Measurements from ENCODE around the gene ABHD18.
"Not testable (repeated sequence)": the region's sequence is repeated elsewhere in the genome, so short reads cannot be mapped to it uniquely, and the experiment has no call there.

The ABHD18 gene

GRCh38 chr4:127965062-127965802, at the start of gene ABHD18, which contains the start of gene MFSD8:
ABHD18 (plus strand) TSS chr4:127965406; CDS start chr4:127982956, 17,550 bp downstream.
MFSD8 (minus strand) TSS chr4:127965173; CDS start chr4:127965133, 40 bp downstream.
- Mint-ChIP-seq H3K9me3 (no peaks in the 10 kb centered on the region), H3K36me3 (no peaks in the 10 kb centered on the region), H3K4me3 (peak within 1 kb of the TSS; percentile 88), H3K27ac (peak within 1 kb of the TSS; percentile 90), H3K27me3 (no peaks in the 10 kb centered on the region), H3K4me1 (peaks cover 14% of the 10 kb centered on the region)
- ATAC-seq (ENCODE audit: low read depth): peak; percentile 80
- peak; percentile 92 to 95 for DNase-seq (ENCODE audit: low spot score in 2 of 2)

DNA sequence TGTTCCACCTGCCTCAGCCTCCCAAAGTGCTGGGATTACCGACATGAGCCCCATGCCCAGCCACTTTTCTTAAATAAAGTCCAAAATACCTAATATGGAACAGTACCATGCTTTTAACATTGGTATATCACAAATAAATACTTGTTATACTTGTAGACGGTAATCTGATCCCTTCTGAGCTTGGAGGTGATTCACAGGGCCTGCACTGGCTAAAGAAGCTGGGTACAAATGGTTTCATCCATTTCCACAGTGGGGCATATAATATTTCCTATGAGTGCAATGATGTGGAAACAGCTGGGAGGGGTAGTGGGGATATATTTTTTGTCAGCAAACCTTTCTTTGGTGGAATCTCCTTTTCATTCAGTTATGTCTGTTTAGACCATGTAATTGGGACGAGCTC, 48.7 kb upstream of the ABHD18 start:
- Mint-ChIP-seq H3K9me3 (no peaks in the 10 kb centered on the region), H3K4me3 (no peak overlapping the region), H3K4me1 (peaks cover 4% of the 10 kb centered on the region), H3K27me3 (no peaks in the 10 kb centered on the region), H3K27ac (no peak overlapping the region), H3K36me3 (peaks cover 14% of the 10 kb centered on the region)
- no peak for DNase-seq (ENCODE audit: low spot score in 2 of 2)
- no peak for ATAC-seq (ENCODE audit: low read depth)

DNA sequence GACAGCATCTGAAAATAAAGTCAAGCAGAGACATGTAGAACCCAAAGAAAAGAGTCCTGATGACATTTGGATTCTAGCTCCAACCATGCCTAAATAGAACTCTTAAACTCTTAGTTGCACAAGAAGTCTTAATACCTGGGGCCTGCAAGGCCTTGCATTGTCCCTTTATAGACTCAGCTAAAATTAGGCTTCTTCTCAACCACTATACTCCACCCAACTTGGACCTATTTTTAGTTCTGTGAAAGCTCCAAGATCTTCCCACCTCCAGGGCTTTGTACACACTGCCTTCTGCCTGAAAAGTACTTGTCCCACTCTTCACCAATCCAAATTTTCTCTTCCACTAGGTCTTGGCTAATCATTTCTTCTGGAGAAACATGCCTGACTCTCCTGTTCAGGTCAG, 48.1 kb upstream of the ABHD18 start:
- Mint-ChIP-seq H3K4me1 (peaks cover 4% of the 10 kb centered on the region), H3K4me3 (no peak overlapping the region), H3K27me3 (no peaks in the 10 kb centered on the region), H3K27ac (no peak overlapping the region), H3K9me3 (no peaks in the 10 kb centered on the region), H3K36me3 (peaks cover 14% of the 10 kb centered on the region)
- ATAC-seq (ENCODE audit: low read depth): no peak
- DNase-seq (ENCODE audit: low spot score in 2 of 2): no peak

GRCh38 chr4:127920521-127920920, 44.7 kb upstream of the ABHD18 start:
- Mint-ChIP-seq H3K9me3 (peaks cover 2% of the 10 kb centered on the region), H3K4me1 (peaks cover 6% of the 10 kb centered on the region), H3K27me3 (no peaks in the 10 kb centered on the region), H3K4me3 (no peak overlapping the region), H3K36me3 (peaks cover 32% of the 10 kb centered on the region), H3K27ac (no peak overlapping the region)
- DNase-seq (ENCODE audit: low spot score in 2 of 2) (no peak), ATAC-seq (ENCODE audit: low read depth) (no peak)

- peaks cover 40% of the 10 kb centered on the region for H3K36me3 Mint-ChIP-seq
- ATAC-seq (ENCODE audit: low read depth): no peak
- peaks cover 6% of the 10 kb centered on the region for H3K4me1 Mint-ChIP-seq
- H3K27me3 Mint-ChIP-seq: no peaks in the 10 kb centered on the region
- DNase-seq (ENCODE audit: low spot score in 2 of 2): no peak
- no peak overlapping the region for H3K27ac Mint-ChIP-seq
- H3K4me3 Mint-ChIP-seq: no peak overlapping the region
- peaks cover 4% of the 10 kb centered on the region for H3K9me3 Mint-ChIP-seq
Observed at GRCh38 chr4:127922226-127922625, 43.0 kb upstream of the ABHD18 start.

DNA sequence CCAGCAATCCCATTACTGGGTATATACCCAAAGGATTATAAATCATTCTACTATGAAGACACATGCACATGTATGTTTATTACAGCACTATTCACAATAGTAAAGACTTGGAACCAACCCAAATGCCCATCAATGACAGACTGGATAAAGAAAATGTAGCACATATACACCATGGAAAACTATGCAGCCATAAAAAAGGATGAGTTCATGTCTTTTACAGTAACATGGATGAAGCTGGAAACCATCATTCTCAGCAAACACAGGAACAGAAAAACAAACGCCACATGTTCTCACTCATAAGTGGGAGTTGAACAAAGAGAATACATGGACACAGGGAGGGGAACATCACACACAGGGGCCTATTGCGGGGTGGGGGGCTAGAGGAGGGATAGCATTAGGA, 39.5 kb upstream of the ABHD18 start:
- not testable (repeated sequence) for H3K4me1 Mint-ChIP-seq; DNase-seq (ENCODE audit: low spot score in 2 of 2); H3K4me3 Mint-ChIP-seq; H3K9me3 Mint-ChIP-seq; H3K27ac Mint-ChIP-seq; ATAC-seq (ENCODE audit: low read depth); H3K27me3 Mint-ChIP-seq
- peaks cover 41% of the 10 kb centered on the region for H3K36me3 Mint-ChIP-seq

GRCh38 chr4:127930175-127930574, 35.0 kb upstream of the ABHD18 start:
- DNase-seq (ENCODE audit: low spot score in 2 of 2) (no peak), ATAC-seq (ENCODE audit: low read depth) (no peak)
- peaks cover 23% of the 10 kb centered on the region for H3K36me3 Mint-ChIP-seq
- no peak overlapping the region for H3K4me3 Mint-ChIP-seq
- peaks cover 4% of the 10 kb centered on the region for H3K9me3 Mint-ChIP-seq
- H3K4me1 Mint-ChIP-seq: peaks cover 3% of the 10 kb centered on the region
- no peak overlapping the region for H3K27ac Mint-ChIP-seq
- H3K27me3 Mint-ChIP-seq: no peaks in the 10 kb centered on the region

- not testable (repeated sequence) for H3K27ac Mint-ChIP-seq, H3K27me3 Mint-ChIP-seq, H3K4me1 Mint-ChIP-seq
Observed at GRCh38 chr4:127931836-127932235, 33.4 kb upstream of the ABHD18 start.

DNA sequence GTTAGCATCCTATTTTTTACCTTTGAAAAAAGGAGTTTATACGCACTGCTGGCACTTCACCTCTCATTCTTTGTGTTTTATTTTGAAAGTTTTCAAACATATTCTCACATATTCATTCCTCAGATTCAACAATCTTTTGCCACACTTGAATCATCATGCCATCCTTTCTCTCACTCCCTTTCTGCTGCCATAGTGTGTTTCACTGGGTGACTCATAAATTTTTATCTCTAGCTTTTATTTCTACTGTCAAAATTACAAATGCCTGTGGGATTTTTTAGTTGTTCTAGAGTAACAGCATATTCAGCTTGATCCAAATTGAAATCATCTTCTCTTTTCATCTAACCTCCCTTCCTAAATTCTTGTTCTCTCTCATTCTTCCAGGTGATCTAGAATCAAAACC, 28.2 kb upstream of the ABHD18 start:
- DNase-seq (ENCODE audit: low spot score in 2 of 2) (no peak), ATAC-seq (ENCODE audit: low read depth) (no peak)
- Mint-ChIP-seq H3K27ac (no peak overlapping the region), H3K4me3 (no peak overlapping the region), H3K9me3 (no peaks in the 10 kb centered on the region), H3K27me3 (no peaks in the 10 kb centered on the region), H3K4me1 (no peaks in the 10 kb centered on the region), H3K36me3 (peaks cover 14% of the 10 kb centered on the region)

More at GRCh38 chr4:127931836-127932235, 33.4 kb upstream of the ABHD18 start:
- H3K36me3 Mint-ChIP-seq: peaks cover 13% of the 10 kb centered on the region
- not testable (repeated sequence) for ATAC-seq (ENCODE audit: low read depth); H3K9me3 Mint-ChIP-seq; H3K4me3 Mint-ChIP-seq; DNase-seq (ENCODE audit: low spot score in 2 of 2)

DNA sequence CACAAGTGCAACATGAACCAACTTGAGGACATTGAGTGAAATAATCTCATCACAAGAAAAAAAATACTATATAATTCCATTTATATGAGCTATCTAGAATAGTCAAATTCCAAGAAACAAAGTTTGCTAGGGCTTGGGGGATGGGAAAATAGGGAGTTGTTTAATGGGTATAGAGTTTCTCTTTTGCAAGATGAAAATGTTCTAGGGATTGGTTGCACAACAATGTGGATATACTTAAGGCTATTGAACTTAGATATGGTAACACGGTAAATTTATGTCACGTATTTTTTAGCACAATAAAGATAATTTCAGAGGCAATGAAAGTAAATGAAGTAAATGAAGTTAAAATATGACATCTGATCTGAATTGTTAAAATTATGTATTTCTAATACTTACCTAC, 8.1 kb upstream of the ABHD18 start:
- H3K4me3 Mint-ChIP-seq: no peak overlapping the region
- no peaks in the 10 kb centered on the region for H3K27me3 Mint-ChIP-seq
- H3K9me3 Mint-ChIP-seq: no peaks in the 10 kb centered on the region
- ATAC-seq (ENCODE audit: low read depth) (no peak), DNase-seq (ENCODE audit: low spot score in 2 of 2) (no peak)
- peaks cover 4% of the 10 kb centered on the region for H3K4me1 Mint-ChIP-seq
- H3K36me3 Mint-ChIP-seq: peaks cover 5% of the 10 kb centered on the region
- no peak overlapping the region for H3K27ac Mint-ChIP-seq

GRCh38 chr4:127959794-127960193, 5.4 kb upstream of the ABHD18 start:
- no peak overlapping the region for H3K4me3 Mint-ChIP-seq
- H3K9me3 Mint-ChIP-seq: no peaks in the 10 kb centered on the region
- peaks cover under 1% of the 10 kb centered on the region for H3K36me3 Mint-ChIP-seq
- peaks cover 6% of the 10 kb centered on the region for H3K4me1 Mint-ChIP-seq
- H3K27ac Mint-ChIP-seq: no peak overlapping the region
- no peak for ATAC-seq (ENCODE audit: low read depth)
- DNase-seq (ENCODE audit: low spot score in 2 of 2): no peak
- H3K27me3 Mint-ChIP-seq: no peaks in the 10 kb centered on the region

DNA sequence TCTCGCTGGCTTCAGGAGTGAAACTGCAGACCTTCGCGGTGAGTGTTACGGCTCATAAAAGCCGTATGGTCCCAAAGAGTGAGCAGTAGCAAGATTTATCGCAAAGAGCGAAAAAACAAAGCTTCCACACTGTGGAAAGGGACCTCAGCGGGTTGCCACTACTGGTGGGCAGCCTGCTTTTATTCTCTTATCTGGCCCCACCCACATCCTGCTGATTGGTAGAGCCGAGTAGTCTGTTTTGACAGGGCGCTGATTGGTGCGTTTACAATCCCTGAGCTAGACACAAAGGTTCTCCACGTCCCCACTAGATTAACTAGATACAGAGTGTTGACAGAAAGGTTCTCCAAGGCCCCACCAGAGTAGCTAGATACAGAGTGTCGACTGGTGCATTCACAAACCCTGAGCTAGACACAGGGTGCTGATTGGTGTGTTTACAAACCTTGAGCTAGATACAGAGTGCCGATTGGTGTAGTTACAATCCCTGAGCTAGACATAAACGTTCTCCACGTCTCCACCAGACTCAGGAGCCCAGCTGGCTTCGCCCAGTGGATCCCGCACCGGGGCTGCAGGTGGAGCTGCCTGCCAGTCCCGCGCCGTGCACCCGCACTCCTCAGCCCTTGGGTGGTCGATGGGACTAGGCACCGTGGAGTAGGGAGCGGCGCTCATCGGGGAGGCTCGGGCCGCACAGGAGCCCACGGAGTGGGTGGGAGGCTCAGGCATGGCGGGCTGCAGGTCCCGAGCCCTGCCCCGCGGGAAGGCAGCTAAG, 1.4 kb upstream of the ABHD18 start:
- not testable (repeated sequence) for H3K9me3 Mint-ChIP-seq; H3K36me3 Mint-ChIP-seq; ATAC-seq (ENCODE audit: low read depth); H3K27me3 Mint-ChIP-seq
- Mint-ChIP-seq H3K4me1 (peaks cover 14% of the 10 kb centered on the region), H3K4me3 (peak overlapping the region; percentile 88), H3K27ac (peak overlapping the region; percentile 86)
- DNase-seq (ENCODE audit: low spot score in 2 of 2): peak in 1 of 2 donors; percentile 14

DNA sequence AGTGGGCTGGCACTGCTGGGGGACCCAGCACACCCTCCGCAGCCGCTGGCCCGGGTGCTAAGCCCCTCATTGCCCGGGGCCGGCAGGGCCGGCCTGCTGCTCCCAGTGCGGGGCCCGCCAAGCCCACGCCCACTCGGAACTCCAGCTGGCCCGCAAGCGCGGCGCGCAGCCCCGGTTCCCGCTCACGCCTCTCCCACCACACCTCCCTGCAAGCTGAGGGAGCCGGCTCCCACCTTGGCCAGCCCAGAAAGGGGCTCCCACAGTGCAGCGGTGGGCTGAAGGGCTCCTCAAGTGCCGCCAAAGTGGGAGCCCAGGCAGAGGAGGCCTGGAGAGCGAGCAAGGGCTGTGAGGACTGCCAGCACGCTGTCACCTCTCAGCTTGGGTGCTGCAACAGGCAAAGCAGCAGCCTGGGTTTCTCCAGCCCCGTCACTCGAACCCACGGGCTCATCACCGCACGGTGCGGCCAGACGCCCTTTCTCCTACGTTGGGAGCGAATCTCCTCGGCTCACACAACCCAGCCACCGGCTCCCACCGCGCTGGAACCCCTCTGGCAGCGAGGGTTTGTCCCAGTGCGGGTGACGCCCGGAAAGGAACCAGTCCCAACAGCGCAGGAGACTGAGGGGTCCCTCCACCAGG, 662 bp upstream of the ABHD18 start:
- H3K4me1 Mint-ChIP-seq: peaks cover 14% of the 10 kb centered on the region
- peak overlapping the region; percentile 90 for H3K27ac Mint-ChIP-seq
- DNase-seq (ENCODE audit: low spot score in 2 of 2); H3K27me3 Mint-ChIP-seq; H3K36me3 Mint-ChIP-seq; H3K9me3 Mint-ChIP-seq: not testable (repeated sequence)
- ATAC-seq (ENCODE audit: low read depth): peak; percentile 12
- peak overlapping the region; percentile 88 for H3K4me3 Mint-ChIP-seq

- Mint-ChIP-seq H3K4me1 (peaks cover 14% of the 10 kb centered on the region), H3K4me3 (peak overlapping the region; percentile 88), H3K27ac (peak overlapping the region; percentile 90), H3K9me3 (no peaks in the 10 kb centered on the region), H3K27me3 (no peaks in the 10 kb centered on the region), H3K36me3 (no peaks in the 10 kb centered on the region)
- peak in 1 of 2 donors; percentile 55 for DNase-seq (ENCODE audit: low spot score in 2 of 2)
- ATAC-seq (ENCODE audit: low read depth): peak; percentile 36
Observed at GRCh38 chr4:127965803-127966175, 583 bp downstream of the ABHD18 start.
